Activated naive CD4-positive, alpha-beta T cell treated with anti-CD3 and anti-CD28 coated beads, Interleukin-2, amount 50 U/mL, for 16 hours (primary cell): ENCODE measurements around the gene BRAT1.

ENCODE experiments used
- DNase-seq: peaks from one replicate; pipeline ENCODE4 v3.0.0-alpha.2; 2020

The BRAT1 gene

GRCh38 chr7:2494191-2495130, 60.9 kb downstream of the BRAT1 start:
- no peak for DNase-seq

GRCh38 chr7:2493205-2494164, 61.8 kb downstream of the BRAT1 start:
- DNase-seq = no peak

- DNase-seq = no peak
Observed at GRCh38 chr7:2492038-2492437, 63.3 kb downstream of the BRAT1 start.

GRCh38 chr7:2490181-2490651, 65.1 kb downstream of the BRAT1 start:
- DNase-seq = no peak

- DNase-seq = no peak
Observed at GRCh38 chr7:2488681-2489080, 66.6 kb downstream of the BRAT1 start.

- DNase-seq = no peak
Observed at GRCh38 chr7:2488272-2488645, 67.1 kb downstream of the BRAT1 start.
